Measurements from ENCODE around the gene RPL37. TPM values are rescaled to one million over a fixed set of nuclear protein-coding genes. Genes with fewer than 3 reads are reported as not detected.
"Not testable (repeated sequence)": the region's sequence is repeated elsewhere in the genome, so short reads cannot be mapped to it uniquely, and the experiment has no call there.

Gene RPL37
- total RNA-seq, 1 donor, result 164 TPM

DNA sequence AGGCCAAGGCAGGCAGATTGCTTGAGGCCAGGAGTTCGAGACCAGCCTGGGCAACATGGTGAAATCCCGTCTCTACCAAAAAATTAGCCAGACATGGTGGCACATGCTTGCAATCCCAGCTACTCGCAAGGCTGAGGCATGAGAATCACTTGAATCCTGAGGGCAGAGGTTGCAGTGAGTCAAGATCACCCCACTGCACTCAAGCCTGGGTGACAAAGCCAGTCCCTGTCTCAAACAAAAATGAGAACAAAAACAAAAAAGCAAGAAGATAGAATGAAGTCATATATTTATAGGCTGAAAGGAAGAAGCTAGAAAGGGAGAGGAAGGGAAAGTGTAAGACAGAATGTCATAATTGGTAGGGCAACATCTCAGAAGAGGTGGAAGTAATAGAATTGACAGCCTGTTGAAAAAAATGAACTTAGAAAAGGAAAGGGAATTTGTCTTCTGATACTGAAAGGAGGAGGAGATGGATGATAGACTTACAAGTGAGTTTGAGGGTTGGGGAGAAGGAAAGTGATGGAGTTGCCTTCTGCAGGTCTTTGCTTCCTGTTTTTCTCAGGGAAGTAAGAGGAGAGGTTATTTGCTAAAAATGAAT is 38.4 kb upstream of the RPL37 start:
- no peak for DNase-seq (ENCODE audit: low read depth)
- TF ChIP-seq, protein P1, sequence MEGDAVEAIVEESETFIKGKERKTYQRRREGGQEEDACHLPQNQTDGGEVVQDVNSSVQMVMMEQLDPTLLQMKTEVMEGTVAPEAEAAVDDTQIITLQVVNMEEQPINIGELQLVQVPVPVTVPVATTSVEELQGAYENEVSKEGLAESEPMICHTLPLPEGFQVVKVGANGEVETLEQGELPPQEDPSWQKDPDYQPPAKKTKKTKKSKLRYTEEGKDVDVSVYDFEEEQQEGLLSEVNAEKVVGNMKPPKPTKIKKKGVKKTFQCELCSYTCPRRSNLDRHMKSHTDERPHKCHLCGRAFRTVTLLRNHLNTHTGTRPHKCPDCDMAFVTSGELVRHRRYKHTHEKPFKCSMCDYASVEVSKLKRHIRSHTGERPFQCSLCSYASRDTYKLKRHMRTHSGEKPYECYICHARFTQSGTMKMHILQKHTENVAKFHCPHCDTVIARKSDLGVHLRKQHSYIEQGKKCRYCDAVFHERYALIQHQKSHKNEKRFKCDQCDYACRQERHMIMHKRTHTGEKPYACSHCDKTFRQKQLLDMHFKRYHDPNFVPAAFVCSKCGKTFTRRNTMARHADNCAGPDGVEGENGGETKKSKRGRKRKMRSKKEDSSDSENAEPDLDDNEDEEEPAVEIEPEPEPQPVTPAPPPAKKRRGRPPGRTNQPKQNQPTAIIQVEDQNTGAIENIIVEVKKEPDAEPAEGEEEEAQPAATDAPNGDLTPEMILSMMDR (IDR thresholded peaks at IDR 0.05; ENCODE audit: insufficient read depth, low read length), result no peak
- H3K4me3 ChIP-seq (ENCODE audit: low read depth, low read length), result no peak overlapping the region

DNA sequence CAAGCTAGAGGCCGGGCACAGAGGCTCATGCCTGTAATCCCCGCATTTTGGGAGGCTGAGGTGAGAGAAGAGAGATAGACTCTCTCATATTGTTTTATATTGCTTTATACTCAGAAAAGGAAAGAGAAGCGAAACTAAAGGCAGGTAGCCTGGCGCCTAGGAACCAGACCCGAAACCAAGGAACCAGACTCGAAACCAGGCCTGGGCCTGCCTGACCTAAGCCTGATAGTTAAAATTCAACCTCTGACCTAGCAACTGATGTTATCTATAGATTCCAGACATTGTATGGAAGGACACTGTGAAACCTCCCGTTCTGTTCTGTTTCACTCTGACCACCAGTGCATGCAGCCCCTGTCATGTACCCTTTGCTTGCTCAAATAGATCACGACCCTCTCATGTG is 37.2 kb upstream of the RPL37 start:
- H3K4me3 ChIP-seq (ENCODE audit: low read depth, low read length); DNase-seq (ENCODE audit: low read depth): not testable (repeated sequence)

DNA sequence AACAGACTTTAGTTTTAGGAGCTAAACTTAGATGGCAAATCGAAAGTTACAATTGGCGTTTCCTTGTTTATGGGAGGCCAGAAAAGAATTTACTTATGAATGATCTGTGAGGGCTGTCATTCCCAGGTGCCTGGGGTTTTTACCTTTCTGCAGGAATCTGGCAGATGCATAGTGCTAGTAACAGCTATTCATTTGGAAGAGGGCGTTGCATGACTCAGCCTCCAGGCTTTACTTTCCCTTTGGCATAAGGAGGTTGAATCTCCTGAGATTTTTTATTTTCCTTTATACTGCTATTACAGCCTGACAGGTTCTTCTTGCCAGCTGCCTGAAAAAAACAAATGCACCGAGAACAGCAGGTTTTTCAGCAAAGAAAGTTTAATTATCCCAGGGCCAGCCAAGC is 36.2 kb upstream of the RPL37 start:
- DNase-seq (ENCODE audit: low read depth), result peak; percentile 23
- H3K4me3 ChIP-seq (ENCODE audit: low read depth, low read length), result no peak overlapping the region
- TF ChIP-seq, protein P1 (IDR thresholded peaks at IDR 0.05; ENCODE audit: insufficient read depth, low read length), result no peak

DNA sequence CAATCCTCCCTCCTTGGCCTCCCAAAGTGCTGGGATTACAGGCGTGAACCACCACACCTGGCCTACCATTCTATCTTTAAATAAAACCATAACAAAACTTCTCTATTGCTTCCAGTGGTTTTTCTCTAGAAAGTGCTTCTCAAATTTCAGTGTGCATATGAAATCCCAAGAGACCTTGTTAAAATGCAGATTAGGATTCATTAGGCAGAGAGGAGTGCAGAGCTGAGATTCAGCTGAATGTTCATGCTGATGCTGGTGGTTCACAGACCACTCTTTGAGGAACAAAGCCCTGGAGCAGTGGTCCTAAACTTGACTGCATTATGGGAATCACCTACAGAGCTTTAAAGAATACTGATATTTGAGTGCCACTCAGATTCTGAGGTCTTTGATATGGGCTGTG is 34.4 kb upstream of the RPL37 start:
- no peak for DNase-seq (ENCODE audit: low read depth)
- no peak overlapping the region for H3K4me3 ChIP-seq (ENCODE audit: low read depth, low read length)
- TF ChIP-seq, protein P1 (IDR thresholded peaks at IDR 0.05; ENCODE audit: insufficient read depth, low read length), result no peak

DNA sequence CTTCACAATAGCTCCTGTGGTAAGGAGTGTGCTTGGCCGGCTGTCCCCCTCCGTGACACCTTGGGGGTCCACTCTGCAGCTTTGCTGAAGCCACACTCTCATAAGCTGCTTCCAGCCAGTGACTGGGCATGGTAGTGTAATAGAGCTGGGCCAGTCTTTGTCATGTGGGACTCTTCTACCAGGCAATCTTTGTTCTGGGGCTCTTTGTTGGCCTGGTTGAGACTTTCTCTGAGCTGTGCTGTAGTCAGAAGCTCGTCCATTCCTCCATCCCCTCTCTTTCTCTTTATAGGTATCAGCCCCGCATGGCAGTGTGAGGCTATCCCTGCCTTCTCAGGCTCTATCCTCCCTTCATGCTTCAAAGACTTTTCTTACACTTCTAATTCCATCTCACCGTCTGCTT is 31.8 kb upstream of the RPL37 start:
- H3K4me3 ChIP-seq (ENCODE audit: low read depth, low read length), result no peak overlapping the region
- TF ChIP-seq, protein P1 (IDR thresholded peaks at IDR 0.05; ENCODE audit: insufficient read depth, low read length), result no peak
- DNase-seq (ENCODE audit: low read depth), result no peak

DNA sequence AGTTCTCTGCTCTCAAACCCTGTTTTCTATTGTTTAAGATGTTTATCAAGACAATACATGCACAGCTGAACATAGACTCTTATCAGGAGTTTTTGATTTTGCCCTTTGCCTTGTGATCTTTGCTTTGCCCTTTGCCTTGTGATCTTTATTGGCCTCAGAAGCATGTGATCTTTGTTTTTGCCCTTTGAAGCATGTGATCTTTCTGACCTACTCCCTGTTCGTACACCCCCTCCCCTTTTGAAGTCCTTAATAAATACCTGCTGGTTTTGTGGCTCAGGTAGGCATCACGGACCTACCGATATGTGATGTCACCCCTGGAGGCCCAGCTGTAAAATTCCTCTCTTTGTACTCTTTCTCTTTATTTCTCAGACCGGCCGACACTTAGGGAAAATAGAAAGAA is 30.0 kb upstream of the RPL37 start:
- not testable (repeated sequence) for H3K4me3 ChIP-seq (ENCODE audit: low read depth, low read length); DNase-seq (ENCODE audit: low read depth)

DNA sequence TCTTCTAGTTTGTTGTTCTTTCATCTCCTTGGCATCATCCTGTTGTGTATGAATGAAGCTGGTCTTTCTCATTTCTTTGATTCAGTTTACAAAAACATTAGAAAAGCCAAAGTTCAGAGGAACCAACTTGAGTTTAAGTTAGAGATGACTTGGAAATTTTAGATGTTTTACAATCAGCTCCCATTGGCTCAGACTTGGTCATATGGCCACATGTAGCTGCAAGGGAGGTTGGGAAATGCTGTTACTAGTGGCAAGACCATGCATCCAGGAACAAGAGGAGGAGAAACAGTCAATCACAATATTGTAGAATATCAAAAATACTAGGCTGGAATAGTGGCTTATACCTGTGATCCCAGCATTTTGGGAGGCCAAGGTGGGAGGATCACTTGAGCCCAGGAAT is 25.7 kb upstream of the RPL37 start:
- DNase-seq (ENCODE audit: low read depth), result no peak
- TF ChIP-seq, protein P1 (IDR thresholded peaks at IDR 0.05; ENCODE audit: insufficient read depth, low read length), result no peak
- no peak overlapping the region for H3K4me3 ChIP-seq (ENCODE audit: low read depth, low read length)

DNA sequence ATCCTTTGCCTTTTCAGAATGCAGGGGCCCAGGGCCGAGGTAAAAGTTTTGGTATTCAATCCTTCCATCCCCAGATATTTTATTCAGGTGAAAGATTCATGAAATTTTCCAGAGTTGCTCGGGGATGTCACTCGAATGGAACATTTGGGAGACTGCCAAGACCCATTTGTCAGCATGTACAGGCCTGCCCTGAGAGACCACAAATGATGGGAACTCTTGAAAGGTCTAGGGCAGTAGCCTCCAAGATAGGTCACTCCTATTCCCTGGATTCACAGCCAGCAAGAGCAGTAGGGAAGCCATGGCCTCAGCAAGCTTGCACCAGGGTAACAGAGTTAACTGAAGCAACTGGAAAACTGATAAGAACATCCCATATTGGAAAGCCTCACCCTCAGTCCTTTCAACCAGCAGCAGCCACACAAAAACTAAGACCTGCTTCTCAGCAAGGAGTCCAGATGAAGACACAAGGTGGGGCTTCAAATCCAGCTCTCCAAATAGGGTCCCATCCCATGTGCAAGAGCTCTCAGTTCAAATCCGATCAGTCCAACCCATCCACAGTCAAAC is 18.7 kb upstream of the RPL37 start:
- peak; percentile 4 for DNase-seq (ENCODE audit: low read depth)

More for the DNA sequence above, 18.7 kb upstream of the RPL37 start:
- H3K4me3 ChIP-seq (ENCODE audit: low read depth, low read length), result no peak overlapping the region
- TF ChIP-seq, protein P1 (IDR thresholded peaks at IDR 0.05; ENCODE audit: insufficient read depth, low read length), result no peak

Data from fibroblast of the aortic adventitia (primary cell).